MM.1S (cell line): ENCODE measurements around the gene GALNT9.

ENCODE experiments used
- DNase-seq: peaks from one replicate; pipeline ENCODE4 v3.0.0-alpha.2; 2015
- H2AFZ ChIP-seq: fragments of 300-600 bp; sonication (generic); 2 replicates; pipeline ENCODE4 v1.6.0; 2016; ENCODE audit warnings: antibody characterized with exemption, low read length
- H3F3A ChIP-seq: fragments of 300-600 bp; sonication (generic); 2 replicates; pipeline ENCODE4 v1.6.1; 2016; ENCODE audit warnings: mild to moderate bottlenecking, antibody characterized with exemption, low read length, moderate library complexity, mixed read lengths; ENCODE audit not compliant: insufficient read depth
- H3K27ac ChIP-seq: fragments of 300-600 bp; sonication (generic); 2 replicates; pipeline ENCODE4 v1.5.1; 2016; ENCODE audit warnings: mild to moderate bottlenecking, low read length
- H3K27me3 ChIP-seq: fragments of 300-600 bp; sonication (generic); replicated peaks from 2 replicates; pipeline ENCODE4 v1.6.0; 2016; ENCODE audit warnings: low read length; ENCODE audit not compliant: insufficient read depth
- H3K36me3 ChIP-seq: fragments of 300-600 bp; sonication (generic); replicated peaks from 2 replicates; pipeline ENCODE4 v1.6.1; 2016; ENCODE audit warnings: mild to moderate bottlenecking, low read length, mixed read lengths; ENCODE audit not compliant: insufficient read depth
- H3K4me1 ChIP-seq: fragments of 300-600 bp; sonication (generic); 2 replicates; pipeline ENCODE4 v1.6.1; 2016; ENCODE audit warnings: low read length, mixed read lengths
- H3K4me2 ChIP-seq: fragments of 300-600 bp; sonication (generic); 2 replicates; pipeline ENCODE4 v1.6.0; 2016; ENCODE audit warnings: low read depth, low read length
- H3K4me3 ChIP-seq: fragments of 300-600 bp; sonication (generic); 2 replicates; pipeline ENCODE4 v1.5.1; 2016; ENCODE audit warnings: low read length, mixed read lengths
- H3K79me2 ChIP-seq: fragments of 300-600 bp; sonication (generic); 2 replicates; pipeline ENCODE4 v1.6.1; 2016; ENCODE audit warnings: mixed run types, low read length, mixed read lengths
- H3K9ac ChIP-seq: fragments of 300-600 bp; sonication (generic); 2 replicates; pipeline ENCODE4 v1.6.1; 2016; ENCODE audit warnings: low read length, mixed read lengths
- H3K9me2 ChIP-seq: fragments of 300-600 bp; sonication (generic); replicated peaks from 2 replicates; pipeline ENCODE4 v1.6.1; 2016; ENCODE audit warnings: mild to moderate bottlenecking, low read length, mixed read lengths; ENCODE audit not compliant: insufficient read depth
- H3K9me3 ChIP-seq: fragments of 300-600 bp; sonication (generic); replicated peaks from 2 replicates; pipeline ENCODE4 v1.6.1; 2016; ENCODE audit warnings: mild to moderate bottlenecking, low read length, mixed read lengths; ENCODE audit not compliant: insufficient read depth
- H4K20me1 ChIP-seq: fragments of 300-600 bp; sonication (generic); 2 replicates; pipeline ENCODE4 v1.6.1; 2016; ENCODE audit warnings: mild to moderate bottlenecking, low read length, moderate library complexity, mixed read lengths; ENCODE audit not compliant: insufficient read depth
- EZH2 ChIP-seq: fragments of 300-600 bp; sonication (generic); optimal IDR thresholded peaks from 2 replicates; pipeline ENCODE3; 2017; ENCODE audit warnings: low read depth, mild to moderate bottlenecking, antibody characterized with exemption, low read length, mixed read lengths
- EZH2phosphoT487 ChIP-seq: fragments of 300-600 bp; sonication (generic); IDR thresholded peaks from 2 replicates; pipeline ENCODE4 v1.6.1; 2018; ENCODE audit warnings: antibody characterized with exemption, low read length
- TF ChIP-seq, protein P1 (sequence below): fragments of 300-600 bp; sonication (generic); IDR thresholded peaks from 2 replicates; pipeline ENCODE4 v1.5.1; 2016; ENCODE audit warnings: antibody characterized with exemption, low read length, mixed read lengths

GALNT9 gene

DNA sequence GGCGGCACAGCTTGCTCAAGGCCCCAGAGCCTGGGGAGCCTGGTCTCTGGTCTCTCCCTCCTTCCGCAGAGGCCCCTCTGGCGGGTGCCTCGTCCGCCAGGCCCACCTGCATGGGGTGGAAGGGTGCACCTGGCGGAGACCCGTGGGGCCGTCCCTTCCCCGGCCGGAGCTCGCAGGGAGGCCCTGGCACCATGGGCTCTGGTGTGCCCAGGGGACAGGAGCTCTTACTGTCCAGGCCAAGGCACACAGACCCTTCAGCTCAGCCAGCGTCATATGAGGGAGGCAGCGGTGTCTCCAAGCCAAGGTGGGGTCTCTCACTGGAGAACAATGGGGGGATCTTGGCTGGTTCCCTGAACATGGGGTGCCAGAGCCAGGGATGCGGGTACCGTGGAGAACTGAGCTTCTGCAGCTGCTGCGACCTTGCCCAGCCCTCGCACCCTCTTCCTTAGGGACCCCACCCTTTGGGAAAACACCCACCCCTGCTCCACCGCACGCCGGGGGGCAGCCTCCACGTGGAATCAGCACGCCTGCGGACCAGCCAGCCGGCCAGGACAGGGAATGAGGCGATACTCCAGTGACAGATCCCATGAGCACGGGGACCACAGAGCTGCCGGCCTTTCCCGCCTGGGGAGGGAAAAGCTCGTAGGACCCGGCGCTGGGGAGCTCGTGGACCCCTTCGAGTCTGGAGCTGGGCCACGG is 25.7 kb upstream of the GALNT9 start:
- H3K36me3 ChIP-seq = no peaks in the 10 kb centered on the region
- H3K4me1 ChIP-seq = no peaks in the 10 kb centered on the region
- no peaks in the 10 kb centered on the region for H3K79me2 ChIP-seq
- no peaks in the 10 kb centered on the region for H4K20me1 ChIP-seq
- no peak for DNase-seq
- peaks cover 5% of the 10 kb centered on the region; the same call in 1 of the 2 replicates for H3K27me3 ChIP-seq
- H3K27ac ChIP-seq = no peak overlapping the region
- H3K4me3 ChIP-seq = no peak overlapping the region
- H3K9me2 ChIP-seq = no peaks in the 10 kb centered on the region
- no peak overlapping the region for H3K9ac ChIP-seq
- H3K4me2 ChIP-seq = no peak overlapping the region
- no peaks in the 10 kb centered on the region for H3F3A ChIP-seq
- TF ChIP-seq, protein P1, sequence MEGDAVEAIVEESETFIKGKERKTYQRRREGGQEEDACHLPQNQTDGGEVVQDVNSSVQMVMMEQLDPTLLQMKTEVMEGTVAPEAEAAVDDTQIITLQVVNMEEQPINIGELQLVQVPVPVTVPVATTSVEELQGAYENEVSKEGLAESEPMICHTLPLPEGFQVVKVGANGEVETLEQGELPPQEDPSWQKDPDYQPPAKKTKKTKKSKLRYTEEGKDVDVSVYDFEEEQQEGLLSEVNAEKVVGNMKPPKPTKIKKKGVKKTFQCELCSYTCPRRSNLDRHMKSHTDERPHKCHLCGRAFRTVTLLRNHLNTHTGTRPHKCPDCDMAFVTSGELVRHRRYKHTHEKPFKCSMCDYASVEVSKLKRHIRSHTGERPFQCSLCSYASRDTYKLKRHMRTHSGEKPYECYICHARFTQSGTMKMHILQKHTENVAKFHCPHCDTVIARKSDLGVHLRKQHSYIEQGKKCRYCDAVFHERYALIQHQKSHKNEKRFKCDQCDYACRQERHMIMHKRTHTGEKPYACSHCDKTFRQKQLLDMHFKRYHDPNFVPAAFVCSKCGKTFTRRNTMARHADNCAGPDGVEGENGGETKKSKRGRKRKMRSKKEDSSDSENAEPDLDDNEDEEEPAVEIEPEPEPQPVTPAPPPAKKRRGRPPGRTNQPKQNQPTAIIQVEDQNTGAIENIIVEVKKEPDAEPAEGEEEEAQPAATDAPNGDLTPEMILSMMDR = no peak
- TF ChIP-seq EZH2phosphoT487 = no peak
- TF ChIP-seq EZH2 = no peak
- no peak overlapping the region for H2AFZ ChIP-seq
- H3K9me3 ChIP-seq = no peaks in the 10 kb centered on the region

DNA sequence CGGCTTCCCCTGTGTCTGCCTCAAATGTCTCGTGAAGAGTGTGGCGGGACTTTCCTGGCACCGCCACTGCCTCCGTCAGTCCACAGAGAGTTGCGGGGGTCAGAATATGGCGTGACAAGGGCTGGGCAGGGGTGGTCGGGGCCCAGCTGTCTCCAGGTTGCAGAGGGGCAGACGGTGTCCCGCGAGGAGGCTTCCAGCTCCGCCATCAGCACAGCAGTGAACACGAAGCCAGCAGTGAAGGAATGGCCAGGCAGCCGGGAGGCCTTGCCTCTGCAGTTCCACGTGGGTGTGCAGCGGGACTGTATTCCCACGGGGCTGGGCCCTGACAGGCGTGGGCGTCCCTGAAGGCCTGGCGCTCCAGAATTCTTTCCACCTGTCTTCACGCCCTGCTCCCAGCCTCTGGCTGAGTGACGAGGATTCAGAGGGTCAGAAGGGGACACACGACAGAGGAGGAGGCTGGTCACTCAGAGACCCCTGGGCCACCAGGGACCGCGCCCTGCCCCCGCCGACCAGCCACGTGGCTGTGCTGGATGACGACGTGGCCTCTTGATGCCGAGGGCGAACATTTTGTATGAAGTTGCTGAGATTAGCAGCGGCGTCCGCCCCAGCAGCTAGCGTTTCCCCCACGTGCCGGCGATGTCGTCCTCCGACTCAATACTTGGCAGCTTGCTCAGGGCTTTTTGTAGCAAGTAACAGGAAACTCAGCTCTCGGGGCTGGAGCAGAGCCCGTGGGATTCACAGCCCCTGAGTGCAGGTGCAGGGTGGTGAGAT is 25.0 kb upstream of the GALNT9 start:
- Histone ChIP-seq H3K9me2 (no peaks in the 10 kb centered on the region), H3K27ac (no peak overlapping the region), H3K9ac (no peak overlapping the region), H3F3A (no peaks in the 10 kb centered on the region), H3K79me2 (no peaks in the 10 kb centered on the region), H3K4me2 (no peak overlapping the region), H3K4me3 (no peak overlapping the region), H3K36me3 (no peaks in the 10 kb centered on the region), H3K9me3 (no peaks in the 10 kb centered on the region), H4K20me1 (no peaks in the 10 kb centered on the region), H2AFZ (no peak overlapping the region), H3K4me1 (no peaks in the 10 kb centered on the region), H3K27me3 (peaks cover 3% of the 10 kb centered on the region; the same call in 1 of the 2 replicates)
- TF ChIP-seq EZH2phosphoT487 (no peak), EZH2 (no peak)
- TF ChIP-seq, protein P1 = no peak
- DNase-seq = no peak

DNA sequence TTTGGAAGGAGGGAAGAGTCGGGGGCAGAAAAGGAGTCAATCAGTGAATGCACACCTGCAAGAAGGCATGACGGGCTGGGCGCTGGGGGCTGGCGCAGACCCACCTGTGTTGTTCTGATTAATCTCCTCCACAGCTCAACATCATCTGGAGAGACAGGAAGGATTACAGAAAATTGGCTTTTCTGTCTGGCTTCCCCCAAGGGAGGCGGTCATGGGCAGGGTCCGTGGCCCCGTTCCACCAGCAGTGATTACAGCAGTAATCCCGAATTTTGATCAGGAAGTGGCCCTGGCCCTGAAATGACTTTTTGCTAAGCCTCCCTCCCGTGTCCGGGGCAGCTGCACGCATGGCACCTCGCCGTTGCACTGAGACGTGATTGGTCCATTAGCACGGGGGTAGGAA is 24.4 kb upstream of the GALNT9 start:
- H3K9ac ChIP-seq = no peak overlapping the region
- H3K4me3 ChIP-seq = no peak overlapping the region
- H3K9me3 ChIP-seq = no peaks in the 10 kb centered on the region
- H3F3A ChIP-seq = no peaks in the 10 kb centered on the region
- H3K79me2 ChIP-seq = no peaks in the 10 kb centered on the region
- no peaks in the 10 kb centered on the region for H3K4me1 ChIP-seq
- TF ChIP-seq EZH2phosphoT487 (no peak), EZH2 (no peak)
- TF ChIP-seq, protein P1 = no peak
- no peaks in the 10 kb centered on the region for H4K20me1 ChIP-seq
- no peak overlapping the region for H3K4me2 ChIP-seq
- H2AFZ ChIP-seq = no peak overlapping the region
- no peaks in the 10 kb centered on the region for H3K36me3 ChIP-seq
- H3K27ac ChIP-seq = no peak overlapping the region
- no peak for DNase-seq
- H3K27me3 ChIP-seq = peaks cover 3% of the 10 kb centered on the region; the same call in 1 of the 2 replicates
- H3K9me2 ChIP-seq = no peaks in the 10 kb centered on the region
